Right kidney (tissue), 1 donor: ENCODE measurements around the gene ZNF423.
"Not testable (repeated sequence)": the region's sequence is repeated elsewhere in the genome, so short reads cannot be mapped to it uniquely, and the experiment has no call there.

Source experiments
- DNase-seq: peaks from one replicate; pipeline ENCODE4 v3.0.0-alpha.2; 2016

ZNF423 gene

GRCh38 chr16:49581630-49582298, 274.1 kb downstream of the ZNF423 start:
- DNase-seq: no peak

- no peak for DNase-seq
Measured at GRCh38 chr16:49580751-49581303, 275.1 kb downstream of the ZNF423 start.

GRCh38 chr16:49578435-49579024, 277.4 kb downstream of the ZNF423 start:
- DNase-seq: no peak

- DNase-seq: no peak
Measured at GRCh38 chr16:49578018-49578417, 277.9 kb downstream of the ZNF423 start.

GRCh38 chr16:49576941-49577340, 279.0 kb downstream of the ZNF423 start:
- no peak for DNase-seq

- DNase-seq: no peak
Measured at GRCh38 chr16:49576173-49576494, 279.8 kb downstream of the ZNF423 start.

GRCh38 chr16:49575346-49576172, 280.4 kb downstream of the ZNF423 start:
- DNase-seq: peak; percentile 53

GRCh38 chr16:49574826-49575225, 281.1 kb downstream of the ZNF423 start:
- no peak for DNase-seq

- no peak for DNase-seq
Measured at GRCh38 chr16:49567950-49568349, 288.0 kb downstream of the ZNF423 start.

- no peak for DNase-seq
Measured at GRCh38 chr16:49566432-49566831, 289.5 kb downstream of the ZNF423 start.

- DNase-seq: no peak
Measured at GRCh38 chr16:49564496-49565229, 291.2 kb downstream of the ZNF423 start.

GRCh38 chr16:49563666-49564065, 292.2 kb downstream of the ZNF423 start:
- DNase-seq: no peak

- DNase-seq: not testable (repeated sequence)
Measured at GRCh38 chr16:49562894-49563293, 293.0 kb downstream of the ZNF423 start.

- DNase-seq: no peak
Measured at GRCh38 chr16:49562228-49562627, 293.7 kb downstream of the ZNF423 start.

- DNase-seq: no peak
Measured at GRCh38 chr16:49560004-49560830, 295.7 kb downstream of the ZNF423 start.

GRCh38 chr16:49559242-49559641, 296.7 kb downstream of the ZNF423 start:
- DNase-seq: no peak

GRCh38 chr16:49558451-49558850, 297.5 kb downstream of the ZNF423 start:
- DNase-seq: no peak

- peak; percentile 73 for DNase-seq
Measured at GRCh38 chr16:49556606-49557446, 299.1 kb downstream of the ZNF423 start.

GRCh38 chr16:49556249-49556605, 299.7 kb downstream of the ZNF423 start:
- DNase-seq: peak; percentile 57

GRCh38 chr16:49554681-49555080, 301.2 kb downstream of the ZNF423 start:
- no peak for DNase-seq
